Mesendoderm (in vitro differentiated cells): ENCODE measurements around the gene PITPNC1.

Source experiments
- DNase-seq: peaks from one replicate; pipeline ENCODE4 v3.0.0; 2013
- H2AK5ac ChIP-seq: 2 replicates; pipeline ENCODE4 v1.6.1; 2013; ENCODE audit warnings: low read length, inconsistent platforms
- H2BK120ac ChIP-seq: 2 replicates; pipeline ENCODE4 v1.6.1; 2013; ENCODE audit warnings: low read depth, mild to moderate bottlenecking, low read length, moderate library complexity, mixed read lengths
- H2BK15ac ChIP-seq: replicated peaks from 2 replicates; pipeline ENCODE4 v1.6.1; 2013; ENCODE audit warnings: low read depth, mild to moderate bottlenecking, moderate library complexity
- H2BK5ac ChIP-seq: 2 replicates; pipeline ENCODE4 v1.6.1; 2013; ENCODE audit warnings: low read length, inconsistent platforms
- H3K18ac ChIP-seq: 2 replicates; pipeline ENCODE4 v1.6.1; 2013; ENCODE audit warnings: mild to moderate bottlenecking, low read length, mixed read lengths
- H3K23ac ChIP-seq: one replicate; pipeline ENCODE4 v1.6.1; 2013; ENCODE audit warnings: low read length
- H3K27ac ChIP-seq: 2 replicates; pipeline ENCODE4 v1.5.1; 2013; ENCODE audit warnings: low read depth, mild to moderate bottlenecking, inconsistent platforms, low read length, moderate library complexity
- H3K27me3 ChIP-seq: 2 replicates; pipeline ENCODE4 v1.6.1; 2013; ENCODE audit warnings: low read length, control low read depth, mild to moderate bottlenecking, inconsistent platforms; ENCODE audit not compliant: insufficient read depth, poor library complexity
- H3K36me3 ChIP-seq: 2 replicates; pipeline ENCODE4 v1.6.1; 2013; ENCODE audit warnings: low read length, inconsistent platforms; ENCODE audit not compliant: control insufficient read depth, insufficient read depth
- H3K4ac ChIP-seq: one replicate; pipeline ENCODE4 v1.6.1; 2013; ENCODE audit warnings: low read depth, mild to moderate bottlenecking, low read length, moderate library complexity
- H3K4me1 ChIP-seq: 2 replicates; pipeline ENCODE4 v1.6.1; 2013; ENCODE audit warnings: low read depth, low read length, inconsistent platforms; ENCODE audit not compliant: control insufficient read depth
- H3K4me2 ChIP-seq: 2 replicates; pipeline ENCODE4 v1.6.1; 2013; ENCODE audit warnings: low read length
- H3K4me3 ChIP-seq: 2 replicates; pipeline ENCODE4 v1.5.1; 2013; ENCODE audit warnings: mild to moderate bottlenecking, low read length
- H3K56ac ChIP-seq: one replicate; pipeline ENCODE4 v1.6.1; 2013; ENCODE audit warnings: low read length
- H3K79me1 ChIP-seq: 2 replicates; pipeline ENCODE4 v1.6.1; 2013; ENCODE audit warnings: low read length, inconsistent platforms
- H3K79me2 ChIP-seq: 2 replicates; pipeline ENCODE4 v1.6.1; 2013; ENCODE audit warnings: mild to moderate bottlenecking, low read length; ENCODE audit not compliant: control insufficient read depth, insufficient read depth
- H3K9ac ChIP-seq: 2 replicates; pipeline ENCODE4 v1.6.1; 2013; ENCODE audit warnings: low read length, inconsistent platforms
- H4K5ac ChIP-seq: one replicate; pipeline ENCODE4 v1.6.1; 2013; ENCODE audit warnings: low read length
- H4K8ac ChIP-seq: one replicate; pipeline ENCODE4 v1.6.1; 2013; ENCODE audit warnings: low read depth, mild to moderate bottlenecking, control low read depth, low read length, moderate library complexity
- WGBS: extraction: QIAGEN DNeasy Blood & Tissue Kit; methylation state at CpG from one replicate; pipeline ENCODE4 v1.1.7; 2013; ENCODE audit warnings: low lambda C conversion rate, missing lambda C conversion rate; ENCODE audit not compliant: insufficient coverage; ENCODE audit errors: extremely low coverage; 5-methylcytosine and 5-hydroxymethylcytosine counted together

Gene PITPNC1

DNA sequence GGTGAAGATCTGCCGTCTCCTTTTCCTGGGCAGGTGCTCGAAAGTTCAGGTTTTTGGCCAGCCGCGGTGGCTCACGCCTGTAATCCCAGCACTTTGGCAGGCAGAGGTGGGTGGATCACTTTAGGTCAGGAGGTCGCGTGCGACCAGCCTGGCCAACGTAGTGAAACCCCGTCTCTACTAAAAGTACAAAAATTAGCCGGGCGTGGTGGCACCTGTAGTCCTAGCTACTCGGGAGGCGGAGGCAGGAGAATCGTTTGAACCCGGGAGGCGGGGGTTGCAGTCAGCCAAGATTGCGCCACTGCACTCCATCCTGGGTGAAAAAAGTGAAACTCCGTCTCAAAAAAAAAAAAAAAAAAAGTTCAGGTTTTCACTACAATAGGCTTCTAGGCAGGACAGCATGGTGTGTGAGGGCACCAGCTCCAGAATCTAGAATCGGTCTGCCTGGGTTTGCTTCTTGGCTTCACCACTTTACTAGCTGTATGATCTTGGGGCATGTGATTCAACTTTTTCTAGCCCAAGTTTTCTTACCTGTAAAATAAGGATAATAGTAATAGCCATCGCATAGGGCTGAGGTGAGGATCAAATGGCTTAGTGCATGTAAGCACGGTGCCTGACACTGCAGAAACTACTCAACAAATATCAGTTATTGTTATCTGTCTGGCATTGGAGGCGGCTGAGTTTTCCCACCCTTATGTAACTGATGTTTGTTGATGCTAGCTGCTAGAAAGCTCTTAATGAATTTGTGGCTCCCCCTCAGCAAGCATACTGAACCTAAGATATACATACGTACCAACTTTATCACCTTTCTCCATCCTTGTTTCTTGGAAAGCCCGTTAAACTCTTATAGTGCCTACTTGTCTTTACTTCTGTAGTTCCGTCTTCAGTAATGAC, 12.0 kb upstream of the PITPNC1 start:
- Histone ChIP-seq H2BK5ac (no peak overlapping the region), H3K27ac (no peak overlapping the region), H3K79me2 (peaks cover 58% of the 10 kb centered on the region), H3K18ac (no peak overlapping the region), H3K27me3 (no peaks in the 10 kb centered on the region), H3K23ac (no peak overlapping the region), H3K56ac (peak overlapping the region; percentile 99), H2AK5ac (no peak overlapping the region), H4K5ac (no peak overlapping the region), H2BK120ac (no peak overlapping the region), H3K4me1 (no peaks in the 10 kb centered on the region), H3K4me3 (peak overlapping the region; percentile 79), H4K8ac (no peak overlapping the region), H3K36me3 (no peaks in the 10 kb centered on the region), H3K79me1 (peaks cover 5% of the 10 kb centered on the region), H3K4ac (no peak overlapping the region), H2BK15ac (no peak overlapping the region), H3K4me2 (peak overlapping the region; percentile 76), H3K9ac (peak overlapping the region; percentile 82)
- no CpG with 5 or more reads among the region's 26 CpGs for WGBS
- no peak for DNase-seq

DNA sequence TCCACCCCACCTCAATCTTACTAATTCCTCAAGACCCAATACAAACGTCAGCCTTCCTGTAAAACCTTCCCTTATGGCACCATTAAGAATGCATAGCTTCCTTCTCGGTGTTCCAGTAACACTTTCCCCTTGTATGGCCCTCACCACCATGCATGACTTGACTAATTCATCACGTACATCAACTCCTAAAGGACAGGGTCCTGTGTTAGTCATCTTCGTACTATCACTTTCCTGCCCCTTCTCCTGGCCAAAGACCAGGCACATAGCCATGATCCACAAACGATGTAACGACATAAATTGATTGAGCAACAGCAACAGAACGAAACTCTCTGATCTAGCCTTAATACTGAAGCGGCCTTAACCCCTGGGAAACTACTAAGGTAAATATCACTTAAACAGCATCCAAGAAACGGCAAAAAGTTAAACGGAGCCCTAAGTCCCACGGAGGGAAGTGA, 11.3 kb upstream of the PITPNC1 start:
- H3K4ac ChIP-seq: peak overlapping the region; percentile 64
- H3K18ac ChIP-seq: peak overlapping the region; percentile 71
- H2BK5ac ChIP-seq: peak overlapping the region; percentile 71
- no peak overlapping the region for H4K8ac ChIP-seq
- H3K4me1 ChIP-seq: no peaks in the 10 kb centered on the region
- no peak overlapping the region for H2BK120ac ChIP-seq
- H3K36me3 ChIP-seq: no peaks in the 10 kb centered on the region
- H2BK15ac ChIP-seq: no peak overlapping the region
- no peak overlapping the region for H3K23ac ChIP-seq
- H3K56ac ChIP-seq: peak overlapping the region; percentile 99
- peak overlapping the region; percentile 82 for H3K9ac ChIP-seq
- no peaks in the 10 kb centered on the region for H3K27me3 ChIP-seq
- H3K79me1 ChIP-seq: peaks cover 2% of the 10 kb centered on the region
- H3K4me2 ChIP-seq: peak overlapping the region; percentile 76
- no peak overlapping the region for H4K5ac ChIP-seq
- no peak overlapping the region for H3K27ac ChIP-seq
- H3K4me3 ChIP-seq: peak overlapping the region; percentile 79
- peak overlapping the region; percentile 4 for H2AK5ac ChIP-seq
- peak; percentile 44 for DNase-seq
- peaks cover 52% of the 10 kb centered on the region for H3K79me2 ChIP-seq
- no CpG with 5 or more reads among the region's 11 CpGs for WGBS

DNA sequence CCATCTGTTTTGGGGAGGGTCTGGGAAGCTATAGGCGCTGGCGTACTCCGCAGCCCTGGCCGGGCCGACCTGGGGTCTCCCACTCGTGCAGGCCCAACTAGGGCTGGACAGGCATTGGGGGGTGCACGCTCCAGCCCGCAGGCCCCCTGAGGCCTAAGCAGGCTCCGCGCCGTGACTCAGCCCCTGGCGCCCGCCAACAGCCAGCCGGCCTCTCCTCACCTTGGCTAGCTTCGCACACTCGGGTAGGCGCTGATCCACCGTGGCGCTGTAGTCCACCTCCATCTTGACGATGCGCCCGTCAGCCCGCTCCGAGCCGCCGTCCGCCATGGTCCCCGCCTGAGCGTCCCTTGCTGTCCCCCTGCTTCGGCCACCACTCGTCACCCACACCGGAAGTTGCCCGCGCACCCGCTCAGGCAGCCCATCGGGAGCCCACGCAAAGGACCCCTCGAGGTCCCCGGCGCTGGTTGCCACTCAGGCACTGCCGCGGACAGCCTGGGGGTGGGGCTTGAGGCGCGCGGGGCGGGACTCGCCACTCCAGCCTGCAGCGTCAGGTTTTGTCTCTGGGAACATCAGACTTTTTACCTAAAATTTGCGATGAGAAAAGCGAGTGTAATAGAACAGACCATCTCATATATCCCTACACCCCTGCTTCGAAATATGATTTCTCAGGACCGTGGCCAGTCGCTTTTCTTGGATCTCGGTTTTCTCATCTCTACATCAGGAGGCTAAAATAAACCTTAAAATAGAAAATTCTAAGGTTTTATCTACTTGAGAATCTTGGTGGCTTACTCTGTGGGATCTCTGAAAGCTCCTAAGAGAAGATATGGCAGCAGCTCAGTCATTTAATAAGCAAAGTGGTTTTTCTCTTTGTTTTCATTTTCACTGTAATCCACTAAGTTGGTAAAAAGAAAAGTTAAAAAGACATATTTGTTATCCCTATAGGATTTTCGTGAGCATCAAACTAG, 10.6 kb upstream of the PITPNC1 start, which contains the start of gene PSMD12:
TSS of gene PSMD12 (minus strand) at position 385 of the 965 bp plus-strand sequence. CDS start at position 327, 58 bp downstream.
- Histone ChIP-seq H4K8ac (no peak within 1 kb of the TSS), H3K4me2 (peak within 1 kb of the TSS; percentile 76), H3K79me1 (no peaks in the 10 kb centered on the region), H2BK5ac (peak within 1 kb of the TSS; percentile 71), H3K79me2 (peaks cover 47% of the 10 kb centered on the region), H2AK5ac (peak within 1 kb of the TSS; percentile 4), H3K23ac (peak within 1 kb of the TSS; percentile 48), H3K27ac (no peak within 1 kb of the TSS), H3K27me3 (no peaks in the 10 kb centered on the region), H4K5ac (no peak within 1 kb of the TSS), H3K36me3 (no peaks in the 10 kb centered on the region), H3K4ac (peak within 1 kb of the TSS; percentile 64), H3K56ac (peak within 1 kb of the TSS; percentile 99), H3K18ac (peak within 1 kb of the TSS; percentile 71), H3K9ac (peak within 1 kb of the TSS; percentile 82), H2BK15ac (no peak within 1 kb of the TSS), H2BK120ac (no peak within 1 kb of the TSS), H3K4me1 (no peaks in the 10 kb centered on the region), H3K4me3 (peak within 1 kb of the TSS; percentile 79)
- WGBS: no CpG with 5 or more reads among the region's 55 CpGs
- DNase-seq: peak; percentile 93

DNA sequence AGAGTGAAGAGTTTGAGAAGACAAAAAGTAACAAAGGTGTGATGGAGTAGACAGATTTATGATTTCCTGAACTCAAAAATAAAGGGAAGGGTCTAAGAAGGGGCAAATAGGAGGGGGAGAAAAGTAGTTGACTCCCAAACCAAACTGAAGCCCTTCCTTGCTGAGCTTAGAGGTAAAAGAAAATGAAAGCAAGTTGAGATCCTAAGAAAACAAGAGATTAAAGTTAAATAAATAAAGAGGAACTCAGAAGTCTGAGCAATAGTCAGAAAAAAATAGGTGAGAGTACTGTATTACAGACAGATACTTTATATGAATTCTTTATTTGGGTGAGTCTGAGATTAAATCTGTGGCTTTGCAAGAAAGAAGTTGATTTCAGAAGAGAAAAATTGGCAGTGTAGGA, 7.4 kb upstream of the PITPNC1 start:
- H2BK15ac ChIP-seq: no peak overlapping the region
- no peak overlapping the region for H3K9ac ChIP-seq
- H2AK5ac ChIP-seq: no peak overlapping the region
- no peak overlapping the region for H3K23ac ChIP-seq
- H3K18ac ChIP-seq: no peak overlapping the region
- H3K4me2 ChIP-seq: no peak overlapping the region
- H3K4ac ChIP-seq: no peak overlapping the region
- H3K27me3 ChIP-seq: no peaks in the 10 kb centered on the region
- no peak overlapping the region for H3K27ac ChIP-seq
- no peaks in the 10 kb centered on the region for H3K36me3 ChIP-seq
- H3K79me1 ChIP-seq: no peaks in the 10 kb centered on the region
- DNase-seq: no peak
- no peak overlapping the region for H4K5ac ChIP-seq
- no peak overlapping the region for H3K4me3 ChIP-seq
- peaks cover 17% of the 10 kb centered on the region for H3K79me2 ChIP-seq
- H4K8ac ChIP-seq: no peak overlapping the region
- H3K4me1 ChIP-seq: no peaks in the 10 kb centered on the region
- no peak overlapping the region for H2BK120ac ChIP-seq
- no peak overlapping the region for H3K56ac ChIP-seq
- no peak overlapping the region for H2BK5ac ChIP-seq

DNA sequence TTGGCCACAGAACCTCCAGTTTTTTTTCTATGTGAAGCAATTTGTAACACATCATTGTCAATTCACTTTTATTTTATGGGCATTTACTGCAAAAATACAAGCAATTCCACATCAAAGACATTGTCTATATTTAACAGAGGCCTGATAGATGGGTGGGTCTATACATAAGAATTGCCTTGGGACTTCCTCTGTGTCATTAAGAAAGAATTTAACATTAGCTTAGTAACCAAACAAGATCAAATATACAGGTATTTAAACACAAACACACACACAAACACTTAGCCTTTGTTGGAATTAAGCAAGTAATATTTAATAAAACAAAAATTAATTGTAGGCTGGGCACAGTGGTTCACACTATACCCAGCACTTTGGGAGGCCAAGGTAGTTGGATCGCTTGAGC, 4.3 kb upstream of the PITPNC1 start:
- Histone ChIP-seq H3K56ac (no peak overlapping the region), H3K79me1 (no peaks in the 10 kb centered on the region), H2BK120ac (no peak overlapping the region), H3K4me3 (no peak overlapping the region), H3K36me3 (no peaks in the 10 kb centered on the region), H3K4me2 (no peak overlapping the region), H2BK5ac (no peak overlapping the region), H2AK5ac (no peak overlapping the region), H3K27ac (no peak overlapping the region), H2BK15ac (no peak overlapping the region), H3K4me1 (peaks cover 2% of the 10 kb centered on the region), H3K9ac (no peak overlapping the region), H3K18ac (no peak overlapping the region), H4K5ac (no peak overlapping the region), H3K79me2 (no peaks in the 10 kb centered on the region), H4K8ac (no peak overlapping the region), H3K23ac (no peak overlapping the region), H3K27me3 (no peaks in the 10 kb centered on the region), H3K4ac (no peak overlapping the region)
- no peak for DNase-seq
- no CpG with 5 or more reads among the region's 1 CpG for WGBS
